ENCODE data around the gene CACNA1D. TPM values are rescaled to one million over a fixed set of nuclear protein-coding genes. Genes with fewer than 3 reads are reported as not detected.

The CACNA1D gene
- total RNA-seq, 8 experiments from 2014 or later, result 1.2 to 15.3 (median 5.9) TPM

GRCh38 chr3:53860196-53860595 is 365.8 kb downstream of the CACNA1D start:
- Histone ChIP-seq H3K4me3 (no peak overlapping the region), H3K27ac (no peak overlapping the region), H3K4me1 (replicated peaks in 1 of 2) (no peaks in the 10 kb centered on the region)
- in situ Hi-C loops (cut with MboI; ENCODE audit: low pct_unique_long_range_greater_than_20kb in 2 of 9, low sequenced_read_pairs in 9 of 9, unreplicated experiment in 9 of 9), result no loop called here
- ATAC-seq (replicated peaks in 6 of 8), result no peak
- 6 to 100% (median 87%) methylated on average over 1 to 4 of the region's 4 CpGs for WGBS, 10 experiments

DNA sequence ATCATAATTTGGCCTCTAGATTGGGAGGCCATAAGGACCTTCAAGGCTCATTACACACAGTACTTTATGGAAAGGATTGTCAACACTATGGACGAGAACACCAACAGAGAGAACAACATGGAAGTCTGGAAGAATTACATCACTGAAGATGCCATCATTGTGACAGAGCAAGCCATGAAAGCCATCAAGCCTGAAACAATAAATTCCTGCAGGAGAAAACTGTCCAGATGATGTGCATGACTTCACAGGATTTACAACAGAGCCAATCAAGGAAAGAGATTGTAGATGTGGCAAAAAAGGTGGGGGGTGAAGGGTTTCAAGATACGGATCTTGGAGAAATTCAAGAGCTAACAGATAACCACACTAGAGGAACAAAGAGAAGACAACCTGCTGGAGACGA is 367.8 kb downstream of the CACNA1D start:
- Histone ChIP-seq H3K4me1 (replicated peaks in 1 of 2) (no peaks in the 10 kb centered on the region), H3K27ac (no peak overlapping the region), H3K4me3 (no peak overlapping the region)
- ATAC-seq (replicated peaks in 6 of 8), result no peak
- 70 to 100% (median 92%) methylated on average over 1 to 3 of the region's 3 CpGs; no CpG with 5 or more reads in 1 of the 10 experiments for WGBS, 10 experiments
- in situ Hi-C loops (cut with MboI; ENCODE audit: low pct_unique_long_range_greater_than_20kb in 2 of 9, low sequenced_read_pairs in 9 of 9, unreplicated experiment in 9 of 9), result no loop called here

- in situ Hi-C loops (cut with MboI; ENCODE audit: low pct_unique_long_range_greater_than_20kb in 2 of 9, low sequenced_read_pairs in 9 of 9, unreplicated experiment in 9 of 9), result no loop called here
- Histone ChIP-seq H3K27ac (no peak overlapping the region), H3K4me3 (no peak overlapping the region), H3K4me1 (replicated peaks in 1 of 2) (no peaks in the 10 kb centered on the region)
- 60 to 86% (median 67%) methylated on average over 1 of the region's 1 CpG; no CpG with 5 or more reads in 7 of the 10 experiments for WGBS, 10 experiments
- peak in 3 of 8 experiments; percentile 95 to 98 (median 96) for ATAC-seq (replicated peaks in 6 of 8)
Measured at GRCh38 chr3:53863145-53863544, 368.7 kb downstream of the CACNA1D start.

Other genes starting within 250 kb of the CACNA1D start
- gene TKT, start 238.6 kb upstream of the CACNA1D start, total RNA-seq, result 100 to 1,000 TPM in 6 of 8 experiments, 10 to 100 TPM in 2; 87.0 to 697 (median 139) TPM
- gene DCP1A, start 147.1 kb upstream of the CACNA1D start, total RNA-seq, result 10 to 100 TPM in 7 of 8 experiments, 1 to 10 TPM in 1; 9.9 to 28.7 (median 20.5) TPM

Measured in motor neuron (in vitro differentiated cells).